ENCODE measurements around the gene TBX21. TPM values are rescaled to one million over a fixed set of nuclear protein-coding genes. Genes with fewer than 3 reads are reported as not detected.
"Not testable (repeated sequence)": the region's sequence is repeated elsewhere in the genome, so short reads cannot be mapped to it uniquely, and the experiment has no call there.

Gene TBX21
- total RNA-seq, 1 experiment from 2014 or later, result not detected

DNA sequence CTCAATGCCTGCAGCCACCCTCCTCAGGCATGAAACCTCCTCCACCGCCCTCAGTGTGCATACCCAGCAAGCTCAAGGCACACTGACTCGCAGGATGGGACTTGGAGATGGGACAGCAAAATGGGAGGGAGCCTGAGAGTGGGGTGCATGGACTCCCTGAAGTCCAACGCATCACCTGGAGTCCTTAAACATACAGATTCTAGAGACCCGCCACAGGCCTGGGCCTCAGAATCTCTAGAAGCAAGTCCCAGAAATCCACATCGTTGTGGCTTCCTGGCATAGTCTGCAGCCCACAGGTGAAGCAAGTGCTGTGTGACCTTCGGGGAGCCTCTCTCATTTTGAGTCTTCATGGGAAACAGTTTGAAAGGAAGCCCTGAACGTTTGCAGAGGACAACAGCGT lies 3.6 kb upstream of the TBX21 start:
- no peak overlapping the region for H3K27ac ChIP-seq
- H3K9me3 ChIP-seq (replicated peaks), result no peaks in the 10 kb centered on the region
- H3K4me1 ChIP-seq, result peaks cover 22% of the 10 kb centered on the region
- peaks cover 18% of the 10 kb centered on the region for H3K27me3 ChIP-seq
- H3K36me3 ChIP-seq, result no peaks in the 10 kb centered on the region
- no peak overlapping the region for H3K4me3 ChIP-seq
- no peak for DNase-seq

DNA sequence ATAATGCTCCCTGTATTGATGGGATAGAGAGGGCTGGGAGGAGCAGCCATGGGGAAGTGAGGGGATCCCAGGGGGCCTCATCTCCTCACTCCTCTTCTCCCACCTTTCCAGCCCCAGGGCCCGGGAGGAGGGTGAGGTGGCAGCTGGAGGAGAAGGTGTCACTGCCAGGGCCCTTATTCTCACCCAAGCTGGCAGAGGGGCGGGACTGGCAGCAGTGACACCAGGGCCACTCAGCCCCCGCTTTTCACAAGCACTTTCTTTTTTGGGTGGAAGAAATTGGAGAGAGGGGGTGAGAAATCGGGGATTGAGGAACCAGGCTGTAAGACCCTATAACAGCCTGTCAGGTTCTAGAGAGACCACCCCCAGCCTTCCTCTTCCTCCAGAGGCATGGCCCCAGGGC lies 2.4 kb upstream of the TBX21 start:
- no peak overlapping the region for H3K27ac ChIP-seq
- H3K4me1 ChIP-seq, result peaks cover 16% of the 10 kb centered on the region
- no peak for DNase-seq
- no peaks in the 10 kb centered on the region for H3K36me3 ChIP-seq
- no peaks in the 10 kb centered on the region for H3K9me3 ChIP-seq (replicated peaks)
- H3K4me3 ChIP-seq, result no peak overlapping the region
- H3K27me3 ChIP-seq, result peaks cover 25% of the 10 kb centered on the region

DNA sequence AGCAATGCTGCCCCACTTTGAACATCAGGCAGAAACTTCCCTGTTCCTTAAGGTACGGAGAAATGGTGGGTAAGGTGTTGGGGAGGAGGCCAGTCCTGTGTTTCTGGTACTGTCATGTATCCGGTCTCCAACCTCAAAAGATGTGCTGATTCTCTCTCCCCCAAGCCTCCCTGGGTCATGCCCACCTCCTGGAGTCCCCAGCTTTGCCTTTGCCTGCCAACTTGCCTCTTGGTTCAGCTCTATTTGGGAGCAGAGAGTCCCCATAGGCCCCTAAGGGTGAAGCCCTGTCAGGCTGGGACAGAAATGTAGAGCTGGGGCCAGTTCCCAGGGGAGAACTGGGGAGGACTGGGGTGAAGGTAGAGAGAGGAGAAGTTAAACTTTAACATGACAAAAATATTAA lies 1.6 kb upstream of the TBX21 start:
- Histone ChIP-seq H3K4me1 (peaks cover 16% of the 10 kb centered on the region), H3K36me3 (no peaks in the 10 kb centered on the region), H3K4me3 (no peak overlapping the region), H3K27ac (no peak overlapping the region), H3K27me3 (peaks cover 25% of the 10 kb centered on the region), H3K9me3 (replicated peaks) (no peaks in the 10 kb centered on the region)
- DNase-seq, result no peak

DNA sequence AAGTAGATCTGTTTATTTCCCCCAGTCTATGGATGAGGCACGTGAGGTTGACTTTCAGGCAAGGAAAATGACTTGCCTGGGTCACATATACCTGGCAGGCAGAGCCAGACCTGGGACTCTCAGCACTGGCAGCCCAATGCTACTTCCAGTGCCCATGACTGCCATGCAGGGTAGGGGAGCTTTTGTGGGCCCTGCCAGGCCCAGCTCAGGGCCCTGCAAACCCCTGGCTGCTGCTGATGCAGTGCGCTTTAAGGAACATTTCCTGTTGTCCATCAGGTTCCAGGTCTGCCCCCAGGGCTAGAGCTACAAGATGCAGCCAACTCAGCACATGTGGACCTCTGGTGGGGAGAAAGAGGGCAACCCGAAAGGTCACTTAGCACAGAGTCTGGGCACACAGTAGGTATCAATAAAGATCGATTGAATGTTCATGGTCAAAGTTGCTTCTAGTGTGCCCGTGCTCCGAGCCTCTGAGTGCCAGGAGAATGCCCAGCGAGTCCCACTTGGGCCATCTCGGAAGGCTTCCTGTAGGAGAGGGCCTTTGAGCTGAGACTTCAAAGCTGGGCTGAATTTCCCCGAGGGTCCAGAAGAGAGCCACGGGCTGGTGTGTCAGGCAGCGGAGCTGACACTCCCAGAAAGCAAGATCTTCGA lies 513 bp upstream of the TBX21 start:
- no peak overlapping the region for H3K27ac ChIP-seq
- peaks cover 25% of the 10 kb centered on the region for H3K27me3 ChIP-seq
- H3K4me3 ChIP-seq, result no peak overlapping the region
- no peak for DNase-seq
- peaks cover 7% of the 10 kb centered on the region for H3K4me1 ChIP-seq
- no peaks in the 10 kb centered on the region for H3K9me3 ChIP-seq (replicated peaks)
- H3K36me3 ChIP-seq, result no peaks in the 10 kb centered on the region

DNA sequence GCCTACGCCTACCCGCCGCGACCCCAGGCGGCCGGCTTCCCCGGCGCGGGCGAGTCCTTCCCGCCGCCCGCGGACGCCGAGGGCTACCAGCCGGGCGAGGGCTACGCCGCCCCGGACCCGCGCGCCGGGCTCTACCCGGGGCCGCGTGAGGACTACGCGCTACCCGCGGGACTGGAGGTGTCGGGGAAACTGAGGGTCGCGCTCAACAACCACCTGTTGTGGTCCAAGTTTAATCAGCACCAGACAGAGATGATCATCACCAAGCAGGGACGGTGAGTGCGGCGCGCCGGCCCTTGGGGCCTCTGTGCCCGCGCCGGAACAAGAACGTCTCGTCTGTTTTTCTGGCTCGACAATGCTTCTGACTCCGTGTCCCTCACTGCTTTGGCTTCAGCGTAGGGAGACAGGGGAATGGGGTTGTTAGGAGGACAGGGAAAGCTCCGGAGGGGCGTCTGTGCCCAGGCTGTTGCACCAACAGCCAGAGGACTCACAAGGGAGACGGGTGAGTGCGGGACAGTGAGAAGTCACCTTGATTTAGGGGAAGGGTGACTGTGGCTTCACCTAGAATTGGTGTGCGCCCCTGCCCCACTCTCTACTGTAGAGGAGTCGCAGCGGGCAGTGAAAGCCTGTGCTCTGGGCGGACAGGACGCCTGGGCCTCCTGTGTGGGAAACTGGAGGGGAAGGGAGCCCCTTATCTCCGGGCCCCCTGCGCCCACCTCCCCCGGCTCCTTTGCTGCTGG lies 806 bp downstream of the TBX21 start:
- peaks cover 25% of the 10 kb centered on the region for H3K27me3 ChIP-seq
- H3K4me1 ChIP-seq, result no peaks in the 10 kb centered on the region
- H3K4me3 ChIP-seq, result no peak overlapping the region
- no peaks in the 10 kb centered on the region for H3K9me3 ChIP-seq (replicated peaks)
- H3K27ac ChIP-seq, result no peak overlapping the region
- no peaks in the 10 kb centered on the region for H3K36me3 ChIP-seq
- DNase-seq, result no peak

DNA sequence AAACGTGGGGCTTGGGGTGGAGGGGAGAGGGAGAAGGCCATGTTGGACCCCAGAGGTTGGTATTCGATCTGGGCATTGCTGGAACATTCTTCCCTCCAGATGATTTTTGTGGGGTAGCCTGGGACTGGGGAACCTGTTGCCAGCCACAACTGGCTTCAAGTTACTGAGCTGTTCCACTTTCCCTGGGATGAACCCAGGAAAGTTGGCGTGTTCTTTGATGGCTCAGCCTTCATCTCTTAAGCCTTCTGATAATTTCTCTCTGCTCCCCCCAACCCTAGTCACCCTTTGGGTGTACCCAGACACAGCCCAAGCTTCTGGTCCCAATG lies 2.1 kb downstream of the TBX21 start:
- peaks cover 25% of the 10 kb centered on the region for H3K27me3 ChIP-seq

DNA sequence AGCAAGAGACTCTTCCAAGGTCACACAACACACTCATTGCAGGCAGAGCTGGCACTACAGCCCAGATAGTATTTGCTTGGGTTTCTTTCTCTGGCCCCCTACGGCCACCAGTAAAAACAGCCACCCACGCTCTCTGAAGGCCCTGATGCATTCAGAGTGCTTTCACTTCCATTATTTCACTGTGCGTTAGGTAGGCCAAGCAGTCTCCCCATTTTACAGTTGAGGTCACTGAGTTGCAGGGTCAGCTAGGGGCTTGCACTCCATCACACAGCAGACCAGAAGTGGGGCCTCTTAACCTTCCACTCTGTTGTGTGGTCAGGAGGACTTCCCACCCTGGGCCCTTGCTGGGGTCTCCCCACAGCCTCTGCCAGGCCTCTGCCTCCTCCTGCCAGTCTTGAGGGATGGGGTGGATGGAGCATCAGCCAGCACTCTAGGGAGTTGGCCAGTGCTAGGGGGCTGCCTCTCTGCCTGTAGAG lies 2.5 kb downstream of the TBX21 start:
- no peak for DNase-seq
- Histone ChIP-seq H3K4me3 (no peak overlapping the region), H3K9me3 (replicated peaks) (no peaks in the 10 kb centered on the region), H3K27ac (no peak overlapping the region), H3K4me1 (no peaks in the 10 kb centered on the region), H3K27me3 (peaks cover 25% of the 10 kb centered on the region), H3K36me3 (no peaks in the 10 kb centered on the region)

More for the DNA sequence above, 2.1 kb downstream of the TBX21 start:
- Histone ChIP-seq H3K36me3 (no peaks in the 10 kb centered on the region), H3K27ac (no peak overlapping the region), H3K4me3 (no peak overlapping the region), H3K9me3 (replicated peaks) (no peaks in the 10 kb centered on the region), H3K4me1 (no peaks in the 10 kb centered on the region)
- no peak for DNase-seq

DNA sequence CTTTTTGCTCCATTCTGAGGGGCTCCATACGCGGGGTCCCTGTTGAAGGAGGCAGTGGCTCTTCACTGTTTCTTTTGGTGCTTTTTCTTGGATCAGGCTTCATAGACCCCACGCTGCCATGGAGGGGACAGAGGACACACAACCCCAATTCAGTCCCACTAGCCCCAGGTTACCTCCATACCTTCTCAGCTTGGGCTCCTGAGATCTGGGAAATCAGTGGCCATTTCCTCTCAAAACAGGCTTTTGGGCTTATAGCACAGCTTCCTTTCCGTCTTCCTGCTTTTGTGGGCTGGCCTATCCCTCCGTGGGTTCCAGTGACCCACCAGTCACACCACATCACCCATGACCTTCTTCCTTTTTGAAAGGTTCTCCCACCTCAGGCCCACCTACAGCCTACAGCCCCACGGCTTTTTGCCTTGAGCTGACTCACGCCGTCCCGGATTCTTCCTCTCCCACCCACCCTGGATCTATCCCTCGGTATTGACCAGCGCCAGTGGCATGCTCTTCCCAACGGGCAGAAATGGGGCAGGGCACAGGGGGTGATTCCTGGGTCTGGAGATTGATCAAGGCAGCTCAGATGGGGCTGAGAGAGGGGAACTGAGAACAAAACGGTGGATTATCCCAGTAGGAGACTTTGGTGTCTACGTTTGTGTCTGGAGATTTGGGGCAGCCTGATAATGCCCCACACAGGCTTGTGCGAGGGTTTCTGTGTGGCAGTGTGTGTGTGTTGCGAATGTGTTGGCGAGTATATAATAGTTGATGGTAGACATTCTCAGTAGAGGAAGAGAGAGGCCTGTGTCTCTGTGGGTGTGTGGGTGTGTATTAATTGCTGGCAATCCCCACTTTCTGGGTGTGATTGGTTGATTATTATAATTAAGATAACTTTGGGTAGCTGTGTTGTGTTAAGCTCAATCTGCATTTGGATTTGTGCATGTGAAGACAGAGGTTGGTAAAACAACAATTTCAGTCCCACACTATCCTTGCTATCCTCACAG lies 3.8 kb downstream of the TBX21 start:
- Histone ChIP-seq H3K4me1 (no peaks in the 10 kb centered on the region), H3K27ac (no peak overlapping the region), H3K9me3 (replicated peaks) (no peaks in the 10 kb centered on the region), H3K4me3 (no peak overlapping the region), H3K36me3 (no peaks in the 10 kb centered on the region), H3K27me3 (peaks cover 24% of the 10 kb centered on the region)
- no peak for DNase-seq

DNA sequence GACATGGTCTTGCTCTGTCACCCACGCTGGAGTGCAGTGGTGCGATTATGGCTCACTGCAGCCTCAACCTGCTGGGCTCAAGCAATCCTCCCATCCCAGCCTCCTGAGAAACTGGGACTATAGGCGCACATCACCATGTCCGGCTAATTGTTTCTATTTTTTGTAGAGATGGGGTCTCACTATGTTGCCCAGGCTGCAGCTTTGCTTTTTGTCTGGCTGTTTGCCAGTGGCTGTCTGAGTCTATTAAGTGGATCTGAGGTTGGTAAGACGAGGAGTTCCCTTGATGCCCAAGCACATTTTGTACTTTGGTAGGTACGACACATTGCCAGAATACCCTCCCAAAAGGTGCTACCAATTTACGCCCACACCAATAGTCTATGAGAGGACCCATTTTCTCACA lies 5.1 kb downstream of the TBX21 start:
- H3K27me3 ChIP-seq, result peaks cover 17% of the 10 kb centered on the region
- no peaks in the 10 kb centered on the region for H3K36me3 ChIP-seq
- H3K27ac ChIP-seq, result no peak overlapping the region
- H3K4me1 ChIP-seq, result no peaks in the 10 kb centered on the region
- H3K4me3 ChIP-seq, result no peak overlapping the region
- DNase-seq, result no peak
- no peaks in the 10 kb centered on the region for H3K9me3 ChIP-seq (replicated peaks)

DNA sequence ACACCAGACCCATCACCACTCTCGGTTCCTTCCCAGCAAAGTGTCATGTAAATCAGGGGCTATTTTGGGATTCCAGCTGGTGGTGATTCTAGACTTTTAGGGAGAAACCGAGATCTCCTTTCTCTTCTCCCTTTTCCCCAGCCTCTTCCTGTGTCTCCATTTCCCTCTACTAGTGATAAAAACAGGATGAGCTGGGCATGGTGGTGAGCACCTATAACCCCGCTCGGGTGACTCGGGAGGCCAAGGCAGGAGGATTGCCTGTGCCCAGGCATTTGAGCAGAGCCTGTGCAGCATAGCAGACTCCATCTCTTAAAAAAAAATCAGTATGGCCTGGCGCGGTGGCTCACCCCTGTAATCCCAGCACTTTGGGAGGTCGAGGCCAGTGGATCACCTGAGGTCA lies 6.1 kb downstream of the TBX21 start:
- peaks cover 12% of the 10 kb centered on the region for H3K27me3 ChIP-seq
- no peaks in the 10 kb centered on the region for H3K4me1 ChIP-seq
- H3K36me3 ChIP-seq, result no peaks in the 10 kb centered on the region
- H3K9me3 ChIP-seq (replicated peaks), result no peaks in the 10 kb centered on the region
- H3K27ac ChIP-seq, result no peak overlapping the region
- DNase-seq, result no peak
- no peak overlapping the region for H3K4me3 ChIP-seq

DNA sequence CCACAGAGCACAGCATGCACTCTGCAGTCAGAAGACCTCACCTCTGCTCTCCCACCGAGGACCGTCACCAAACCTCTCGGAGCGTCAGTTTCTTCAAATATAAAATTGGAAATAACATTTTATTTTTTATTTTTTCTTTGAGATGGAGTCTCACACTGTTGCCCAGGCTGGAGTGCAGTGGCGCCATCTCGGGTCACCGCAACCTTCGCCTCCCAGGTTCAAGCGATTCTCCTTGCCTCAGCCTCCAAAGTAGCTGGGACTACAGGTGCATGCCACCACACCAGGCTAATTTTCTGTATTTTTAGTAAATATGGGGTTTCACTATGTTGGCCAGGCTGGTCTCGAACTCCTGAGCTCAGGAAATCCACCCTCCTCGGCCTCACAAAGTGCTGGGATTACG lies 6.9 kb downstream of the TBX21 start:
- H3K27ac ChIP-seq; H3K4me3 ChIP-seq; H3K36me3 ChIP-seq; H3K4me1 ChIP-seq; H3K9me3 ChIP-seq (replicated peaks); DNase-seq: not testable (repeated sequence)
- peaks cover 14% of the 10 kb centered on the region for H3K27me3 ChIP-seq

DNA sequence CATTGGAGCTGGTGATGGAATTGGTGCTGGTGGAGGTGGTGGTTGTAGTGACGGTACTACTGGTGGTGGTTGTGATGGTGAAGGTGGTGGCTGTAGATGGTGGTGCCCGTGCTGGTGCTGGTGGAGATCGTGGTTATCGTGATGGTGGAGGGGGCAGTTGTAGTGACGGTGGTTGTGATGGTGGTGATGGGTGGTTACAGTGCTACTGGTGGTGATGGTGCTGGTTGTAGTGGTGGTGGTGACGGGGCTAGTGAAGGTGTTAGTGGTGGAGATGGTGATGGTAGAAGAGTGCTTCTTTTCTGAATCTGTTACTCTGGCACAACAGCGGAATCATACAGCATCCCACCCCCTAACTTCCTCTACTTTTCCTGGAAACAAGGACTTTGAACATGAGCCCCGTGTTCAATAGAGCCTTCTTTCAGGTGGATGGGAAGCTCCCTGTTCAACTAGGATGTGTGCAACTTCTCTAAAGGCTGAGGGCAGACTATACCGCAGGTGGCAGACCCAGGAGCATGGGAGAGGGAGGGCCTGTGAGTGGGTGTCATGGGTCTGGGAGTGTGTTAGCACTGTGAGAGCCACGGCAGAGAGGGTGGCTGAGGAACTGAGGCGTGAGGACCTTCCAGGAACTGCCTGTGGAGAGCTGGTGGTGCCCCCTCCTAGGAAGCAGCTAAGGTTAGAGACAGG lies 8.2 kb downstream of the TBX21 start:
- H3K27me3 ChIP-seq, result peaks cover 17% of the 10 kb centered on the region
- no peaks in the 10 kb centered on the region for H3K4me1 ChIP-seq
- H3K36me3 ChIP-seq, result no peaks in the 10 kb centered on the region
- no peak overlapping the region for H3K27ac ChIP-seq
- H3K4me3 ChIP-seq, result no peak overlapping the region
- no peak for DNase-seq
- H3K9me3 ChIP-seq (replicated peaks), result no peaks in the 10 kb centered on the region

DNA sequence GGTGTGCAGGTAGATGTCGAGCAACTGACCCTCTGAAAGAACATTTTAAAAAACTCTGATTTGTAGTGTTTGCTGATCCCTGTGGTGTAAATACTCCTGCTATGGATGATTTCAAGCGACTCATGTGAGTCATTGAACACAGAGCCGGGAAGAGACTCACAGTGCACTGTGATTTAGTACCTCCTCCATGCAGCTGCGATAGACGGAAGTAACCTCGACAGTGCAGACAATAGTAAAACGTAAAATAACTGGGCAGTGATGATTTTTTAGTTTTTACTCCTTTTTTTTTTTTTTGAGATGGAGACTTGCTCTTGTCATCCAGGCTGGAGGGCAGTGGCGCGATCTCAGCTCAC lies 8.7 kb downstream of the TBX21 start:
- Histone ChIP-seq H3K36me3 (no peaks in the 10 kb centered on the region), H3K27me3 (peaks cover 17% of the 10 kb centered on the region), H3K9me3 (replicated peaks) (no peaks in the 10 kb centered on the region), H3K27ac (no peak overlapping the region), H3K4me3 (no peak overlapping the region), H3K4me1 (no peaks in the 10 kb centered on the region)
- DNase-seq, result no peak

DNA sequence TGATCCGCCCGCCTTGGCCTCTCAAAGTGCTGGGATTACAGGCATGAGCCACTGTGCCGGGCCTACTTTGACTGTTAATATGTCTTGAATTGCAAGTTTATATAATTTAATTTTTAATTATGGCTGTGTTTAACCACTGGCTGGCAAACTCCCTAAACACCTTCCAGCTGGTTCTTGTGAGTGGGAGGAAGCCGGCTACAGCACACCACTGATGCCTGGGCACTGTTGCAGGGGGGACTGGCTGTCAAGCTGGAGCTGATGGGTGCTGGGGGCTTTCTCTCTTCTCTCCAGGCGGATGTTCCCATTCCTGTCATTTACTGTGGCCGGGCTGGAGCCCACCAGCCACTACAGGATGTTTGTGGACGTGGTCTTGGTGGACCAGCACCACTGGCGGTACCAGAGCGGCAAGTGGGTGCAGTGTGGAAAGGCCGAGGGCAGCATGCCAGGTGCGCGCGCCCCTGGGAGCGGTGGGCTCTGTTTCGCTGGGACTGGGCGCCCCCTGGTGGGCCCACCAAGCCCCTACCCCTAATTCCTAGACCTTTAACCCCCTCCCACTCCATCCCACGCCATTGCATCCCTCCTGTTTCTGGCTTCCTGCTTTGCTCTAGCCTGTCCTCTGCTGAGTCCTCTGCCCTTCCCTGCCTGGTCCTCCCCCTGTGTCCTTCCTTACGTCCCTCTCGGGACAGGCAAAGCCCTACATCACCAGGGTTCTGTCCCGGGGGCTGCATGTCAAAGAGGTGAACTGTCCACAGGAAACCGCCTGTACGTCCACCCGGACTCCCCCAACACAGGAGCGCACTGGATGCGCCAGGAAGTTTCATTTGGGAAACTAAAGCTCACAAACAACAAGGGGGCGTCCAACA lies 9.5 kb downstream of the TBX21 start:
- no peaks in the 10 kb centered on the region for H3K9me3 ChIP-seq (replicated peaks)
- no peaks in the 10 kb centered on the region for H3K36me3 ChIP-seq
- H3K4me1 ChIP-seq, result no peaks in the 10 kb centered on the region
- no peak overlapping the region for H3K27ac ChIP-seq
- H3K27me3 ChIP-seq, result peaks cover 17% of the 10 kb centered on the region
- no peak overlapping the region for H3K4me3 ChIP-seq
- peak; percentile 66 to 83 for DNase-seq

All from SJCRH30 (cell line).